ENCODE results near the gene TAF1B. TPM values are rescaled to one million over a fixed set of nuclear protein-coding genes. Genes with fewer than 3 reads are reported as not detected.

Gene TAF1B
- total and polyA plus RNA-seq, 2 donors (not counting 3 experiments of a cell fraction or from before 2014, with no cell fraction given): 6.3 to 29.4 TPM

- H3K36me3 ChIP-seq (ENCODE audit: control insufficient read depth in 2 of 2, extremely low read depth in 1 of 2, insufficient read depth in 2 of 2, low read length in 2 of 2): no peaks in the 10 kb centered on the region
- H3K9ac ChIP-seq (replicated peaks; ENCODE audit: extremely low read depth, insufficient read depth, low read length): no peak overlapping the region
- DNase-seq (ENCODE audit: low read depth, low spot score) (no peak), FAIRE-seq (no peak)
- dilution Hi-C loops (cut with MboI; ENCODE audit: extremely low pct_ligation_motif_present, low sequenced_read_pairs): loop anchor here (10.0 to 25.0 kb wide), 2 partner anchors 162 to 244 kb away; partner anchors contain the start of genes GRHL1 and KLF11
- no peak overlapping the region for H3K4me3 ChIP-seq (replicated peaks in 1 of 3; ENCODE audit: insufficient read depth in 1 of 3, low read depth in 1 of 3, low read length in 3 of 3)
- no peaks in the 10 kb centered on the region for H3K27me3 ChIP-seq (ENCODE audit: control insufficient read depth in 2 of 2, insufficient read depth in 2 of 2, low read length in 2 of 2)
- POLR2A ChIA-PET: interaction anchor here (0.6 kb wide), 1 partner anchor 88 kb away, joined by 3 read pairs; no protein-coding TSS in a partner anchor
- no TSS peak for BruUV-seq (replicated peaks)
- no peaks in the 10 kb centered on the region for H4K20me1 ChIP-seq (replicated peaks; ENCODE audit: control insufficient read depth, extremely low read depth, insufficient read depth, low read length)
- CTCF ChIA-PET: interaction anchor here (0.5 to 6.8 kb wide), 23 partner anchors 9 to 634 kb away, joined by 3 to 62 read pairs (median 5); partner anchors contain the start of gene ADAM17
- intact Hi-C loops (cut with micrococcal nuclease): no loop called here
- H3K9me1 ChIP-seq (replicated peaks; ENCODE audit: control insufficient read depth, extremely low read depth, insufficient read depth, low read length): no peaks in the 10 kb centered on the region
- no peak for TF ChIP-seq JUN (IDR thresholded peaks at IDR 0.05; ENCODE audit: borderline replicate concordance, insufficient read depth, insufficient read length, low read depth)
- TF ChIP-seq POLR2AphosphoS5 (IDR thresholded peaks at IDR 0.05; ENCODE audit: insufficient read depth, low read depth, low read length): no peak
- no peak for TF ChIP-seq FOS (IDR thresholded peaks at IDR 0.05; ENCODE audit: borderline replicate concordance, insufficient read depth, low read length)
- TF ChIP-seq POLR2A (IDR thresholded peaks at IDR 0.05; ENCODE audit: low read depth, low read length): no peak
- TF ChIP-seq GATA2 (IDR thresholded peaks at IDR 0.05; ENCODE audit: insufficient read depth, insufficient read length, low read depth, low read length): no peak
- TF ChIP-seq MAX (IDR thresholded peaks at IDR 0.05; ENCODE audit: insufficient read depth, insufficient read length): no peak
- no peak for TF ChIP-seq CTCF (IDR thresholded peaks at IDR 0.05; ENCODE audit: extremely low read depth in 1 of 2, insufficient read depth in 1 of 2, low read depth in 1 of 2, low read length in 2 of 2)
- no peak for TF ChIP-seq MYC (IDR thresholded peaks at IDR 0.05; ENCODE audit: low read depth, low read length)
- no peak for TF ChIP-seq EZH2 (IDR thresholded peaks at IDR 0.05; ENCODE audit: borderline replicate concordance, low read depth, low read length, severe bottlenecking)
- no peaks in the 10 kb centered on the region for H3K4me1 ChIP-seq (ENCODE audit: control insufficient read depth, extremely low read depth, insufficient read depth, low read length)
- no peaks in the 10 kb centered on the region for H3K9me3 ChIP-seq (replicated peaks; ENCODE audit: control insufficient read depth, insufficient read depth, low read length)
- H3K4me2 ChIP-seq (ENCODE audit: insufficient read depth, low read length): no peak overlapping the region
- no peak overlapping the region for H2AFZ ChIP-seq (ENCODE audit: low read depth, low read length)
- no peaks in the 10 kb centered on the region for H3K79me2 ChIP-seq (ENCODE audit: control insufficient read depth, insufficient read depth, low read length)
- no peak overlapping the region for H3K27ac ChIP-seq (ENCODE audit: insufficient read depth, low read depth, low read length)
Observed at GRCh38 chr2:9800639-9800974, 42.7 kb upstream of the TAF1B start.

All from endothelial cell of umbilical vein (primary cell).